ENCODE measurements around the gene SUMO2.

- no peak for TF ChIP-seq TAF1 (IDR thresholded peaks at IDR 0.05; ENCODE audit: low read depth)
- no peak for TF ChIP-seq CEBPB (IDR thresholded peaks at IDR 0.05)
- TF ChIP-seq NFIC (IDR thresholded peaks at IDR 0.05): no peak
- no peak for TF ChIP-seq TEAD4 (IDR thresholded peaks at IDR 0.05)
Measured at GRCh38 chr17:75178453-75178852, 4.3 kb downstream of the SUMO2 start.

Data from Ishikawa (cell line).